Esophagus muscularis mucosa (tissue), 4 donors: ENCODE data around the gene HMOX1.

Source experiments
- CTCF ChIP-seq, 3 experiments: fragments of 200-600 bp in 2 of 3; fragments of 450-650 bp in 1 of 3; sonication (generic) in 2 of 3; IDR thresholded peaks; one replicate each; pipeline ENCODE4 v1.5.1; 2017 to 2019; ENCODE audit warnings: antibody characterized with exemption in 3 of 3, mild to moderate bottlenecking in 2 of 3, moderate library complexity in 1 of 3
- EP300 ChIP-seq: sonication (generic); formaldehyde crosslinking; IDR thresholded peaks from one replicate; pipeline ENCODE4 v1.6.1; 2017; ENCODE audit warnings: antibody characterized with exemption
- POLR2A ChIP-seq: fragments of 450-650 bp; IDR thresholded peaks from one replicate; pipeline ENCODE4 v1.6.1; 2017; ENCODE audit warnings: antibody characterized with exemption, moderate library complexity, mild to moderate bottlenecking, low read depth

GRCh38 chr22:35354068-35354467 is 26.8 kb upstream of the HMOX1 start:
- no peak for TF ChIP-seq CTCF (IDR thresholded peaks at IDR 0.05)
- no peak for TF ChIP-seq POLR2A
- no peak for TF ChIP-seq EP300
